Measurements from ENCODE around the gene PAK2.

- TF ChIP-seq POLR2AphosphoS5 (IDR thresholded peaks at IDR 0.05) (no peak), CTCF (IDR thresholded peaks at IDR 0.05) (no peak), POLR2A (IDR thresholded peaks at IDR 0.05) (no peak)
Measured at GRCh38 chr3:196772102-196772501, 32.4 kb downstream of the PAK2 start.
